Measurements from ENCODE around the gene RBMS1. TPM values are rescaled to one million over a fixed set of nuclear protein-coding genes. Genes with fewer than 3 reads are reported as not detected.

RBMS1 gene
- polyA plus RNA-seq, 1 donor from 2014 or later, result 8.4 TPM

- no peaks in the 10 kb centered on the region for H4K20me1 ChIP-seq (ENCODE audit: insufficient read depth)
- H3K79me2 ChIP-seq (replicated peaks; ENCODE audit: insufficient read depth, low read length), result no peaks in the 10 kb centered on the region
- TF ChIP-seq SMC3 (conservative IDR thresholded peaks at IDR 0.05; ENCODE audit: poor library complexity) (peak; percentile 66), POLR2AphosphoS5 (IDR thresholded peaks at IDR 0.05) (no peak), RAD21 (conservative IDR thresholded peaks at IDR 0.05) (peak; percentile 64), EZH2 (IDR thresholded peaks at IDR 0.05; ENCODE audit: borderline replicate concordance, insufficient read depth, low read length, poor library complexity, severe bottlenecking) (no peak)
- TF ChIP-seq, protein P1, sequence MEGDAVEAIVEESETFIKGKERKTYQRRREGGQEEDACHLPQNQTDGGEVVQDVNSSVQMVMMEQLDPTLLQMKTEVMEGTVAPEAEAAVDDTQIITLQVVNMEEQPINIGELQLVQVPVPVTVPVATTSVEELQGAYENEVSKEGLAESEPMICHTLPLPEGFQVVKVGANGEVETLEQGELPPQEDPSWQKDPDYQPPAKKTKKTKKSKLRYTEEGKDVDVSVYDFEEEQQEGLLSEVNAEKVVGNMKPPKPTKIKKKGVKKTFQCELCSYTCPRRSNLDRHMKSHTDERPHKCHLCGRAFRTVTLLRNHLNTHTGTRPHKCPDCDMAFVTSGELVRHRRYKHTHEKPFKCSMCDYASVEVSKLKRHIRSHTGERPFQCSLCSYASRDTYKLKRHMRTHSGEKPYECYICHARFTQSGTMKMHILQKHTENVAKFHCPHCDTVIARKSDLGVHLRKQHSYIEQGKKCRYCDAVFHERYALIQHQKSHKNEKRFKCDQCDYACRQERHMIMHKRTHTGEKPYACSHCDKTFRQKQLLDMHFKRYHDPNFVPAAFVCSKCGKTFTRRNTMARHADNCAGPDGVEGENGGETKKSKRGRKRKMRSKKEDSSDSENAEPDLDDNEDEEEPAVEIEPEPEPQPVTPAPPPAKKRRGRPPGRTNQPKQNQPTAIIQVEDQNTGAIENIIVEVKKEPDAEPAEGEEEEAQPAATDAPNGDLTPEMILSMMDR (IDR thresholded peaks at IDR 0.05; ENCODE audit: poor library complexity, severe bottlenecking), result peak; percentile 65
- H3K9me3 ChIP-seq (ENCODE audit: low read length), result no peaks in the 10 kb centered on the region
- no peak overlapping the region for H2AFZ ChIP-seq (ENCODE audit: low read depth, low read length)
- no peak overlapping the region for H3K4me3 ChIP-seq (ENCODE audit: low read length)
- no peak overlapping the region for H3K27ac ChIP-seq (ENCODE audit: low read length)
- H3K27me3 ChIP-seq (ENCODE audit: insufficient read depth, low read depth, low read length), result peaks cover 47% of the 10 kb centered on the region
- no peaks in the 10 kb centered on the region for H3K36me3 ChIP-seq (ENCODE audit: insufficient read depth, low read length)
- H3K9me2 ChIP-seq (ENCODE audit: insufficient read depth, low read length), result no peaks in the 10 kb centered on the region
- H3K4me2 ChIP-seq (ENCODE audit: low read length), result no peak overlapping the region
- H3F3A ChIP-seq (ENCODE audit: insufficient read depth, low read length, poor library complexity, severe bottlenecking), result no peaks in the 10 kb centered on the region
- no peak overlapping the region for H3K9ac ChIP-seq (ENCODE audit: low read length)
These were observed 169.3 kb downstream of the RBMS1 start for GRCh38 chr2:160324161-160324800.

DNA sequence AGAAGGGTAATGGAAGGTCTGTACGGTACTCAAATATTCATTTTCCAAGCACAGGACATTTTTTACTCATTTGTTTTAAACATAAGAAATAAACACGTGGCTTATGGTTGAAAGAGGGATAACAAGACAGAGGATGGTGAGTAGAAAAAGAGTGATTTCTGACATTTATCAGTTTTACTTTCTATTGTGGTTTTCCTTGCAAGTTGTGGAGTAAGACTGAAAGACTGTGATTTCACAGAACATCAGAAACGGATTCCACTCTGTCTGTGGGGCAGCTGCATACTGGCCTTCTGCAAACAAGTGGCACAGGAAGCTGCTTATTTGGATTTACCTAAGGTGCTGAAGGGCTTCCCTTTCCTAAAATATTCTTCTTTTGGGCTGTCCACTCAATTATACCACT lies 171.3 kb downstream of the RBMS1 start:
- Histone ChIP-seq H3K36me3 (ENCODE audit: insufficient read depth, low read length) (no peaks in the 10 kb centered on the region), H3F3A (ENCODE audit: insufficient read depth, low read length, poor library complexity, severe bottlenecking) (no peaks in the 10 kb centered on the region), H3K27me3 (ENCODE audit: insufficient read depth, low read depth, low read length) (peaks cover 58% of the 10 kb centered on the region), H3K4me3 (ENCODE audit: low read length) (no peak overlapping the region), H3K27ac (ENCODE audit: low read length) (no peak overlapping the region), H3K4me2 (ENCODE audit: low read length) (no peak overlapping the region), H3K79me2 (replicated peaks; ENCODE audit: insufficient read depth, low read length) (no peaks in the 10 kb centered on the region), H3K9ac (ENCODE audit: low read length) (no peak overlapping the region), H2AFZ (ENCODE audit: low read depth, low read length) (no peak overlapping the region), H3K9me2 (ENCODE audit: insufficient read depth, low read length) (no peaks in the 10 kb centered on the region), H3K9me3 (ENCODE audit: low read length) (no peaks in the 10 kb centered on the region), H4K20me1 (ENCODE audit: insufficient read depth) (no peaks in the 10 kb centered on the region)
- TF ChIP-seq EP300 (conservative IDR thresholded peaks at IDR 0.05; ENCODE audit: poor library complexity, severe bottlenecking), result no peak
- TF ChIP-seq EZH2 (IDR thresholded peaks at IDR 0.05; ENCODE audit: borderline replicate concordance, insufficient read depth, low read length, poor library complexity, severe bottlenecking), result no peak
- TF ChIP-seq TAF1 (IDR thresholded peaks at IDR 0.05; ENCODE audit: low read depth), result no peak
- TF ChIP-seq SMC3 (conservative IDR thresholded peaks at IDR 0.05; ENCODE audit: poor library complexity), result no peak
- TF ChIP-seq MXI1 (conservative IDR thresholded peaks at IDR 0.05; ENCODE audit: poor library complexity, severe bottlenecking), result no peak
- TF ChIP-seq POLR2AphosphoS5 (IDR thresholded peaks at IDR 0.05), result no peak
- TF ChIP-seq, protein P1 (IDR thresholded peaks at IDR 0.05; ENCODE audit: poor library complexity, severe bottlenecking), result no peak

GRCh38 chr2:160321006-160321405 lies 172.6 kb downstream of the RBMS1 start:
- no peaks in the 10 kb centered on the region for H3K9me2 ChIP-seq (ENCODE audit: insufficient read depth, low read length)
- H3K4me3 ChIP-seq (ENCODE audit: low read length), result no peak overlapping the region
- H3K9ac ChIP-seq (ENCODE audit: low read length), result no peak overlapping the region
- H3K36me3 ChIP-seq (ENCODE audit: insufficient read depth, low read length), result no peaks in the 10 kb centered on the region
- H3K27me3 ChIP-seq (ENCODE audit: insufficient read depth, low read depth, low read length), result peaks cover 62% of the 10 kb centered on the region
- H3K27ac ChIP-seq (ENCODE audit: low read length), result no peak overlapping the region
- H3F3A ChIP-seq (ENCODE audit: insufficient read depth, low read length, poor library complexity, severe bottlenecking), result no peaks in the 10 kb centered on the region
- no peaks in the 10 kb centered on the region for H3K9me3 ChIP-seq (ENCODE audit: low read length)
- no peaks in the 10 kb centered on the region for H3K79me2 ChIP-seq (replicated peaks; ENCODE audit: insufficient read depth, low read length)
- TF ChIP-seq EZH2 (IDR thresholded peaks at IDR 0.05; ENCODE audit: borderline replicate concordance, insufficient read depth, low read length, poor library complexity, severe bottlenecking), result no peak
- no peak for TF ChIP-seq POLR2AphosphoS5 (IDR thresholded peaks at IDR 0.05)
- no peak for TF ChIP-seq TAF1 (IDR thresholded peaks at IDR 0.05; ENCODE audit: low read depth)
- TF ChIP-seq MXI1 (conservative IDR thresholded peaks at IDR 0.05; ENCODE audit: poor library complexity, severe bottlenecking), result no peak
- TF ChIP-seq, protein P1 (IDR thresholded peaks at IDR 0.05; ENCODE audit: poor library complexity, severe bottlenecking), result no peak
- TF ChIP-seq EP300 (conservative IDR thresholded peaks at IDR 0.05; ENCODE audit: poor library complexity, severe bottlenecking), result no peak
- no peak for TF ChIP-seq REST (IDR thresholded peaks at IDR 0.05; ENCODE audit: borderline replicate concordance)
- TF ChIP-seq RAD21 (conservative IDR thresholded peaks at IDR 0.05), result no peak
- TF ChIP-seq SMC3 (conservative IDR thresholded peaks at IDR 0.05; ENCODE audit: poor library complexity), result no peak
- no peak overlapping the region for H2AFZ ChIP-seq (ENCODE audit: low read depth, low read length)
- H3K4me2 ChIP-seq (ENCODE audit: low read length), result no peak overlapping the region
- no peaks in the 10 kb centered on the region for H4K20me1 ChIP-seq (ENCODE audit: insufficient read depth)

Data from neural cell (in vitro differentiated cells).